Liver (tissue), 3 donors: ENCODE measurements around the gene AJAP1.

Experiments used
- EGR1 ChIP-seq, 2 donors: IDR thresholded peaks; 2 replicates each; pipeline ENCODE4 v1.6.1; 2016 to 2018; ENCODE audit warnings: antibody characterized with exemption in 2 of 2, low read depth in 2 of 2
- GABPA ChIP-seq, 2 donors: IDR thresholded peaks in 1 of 2; conservative IDR thresholded peaks in 1 of 2; 2 replicates each; pipeline ENCODE4 v1.6.1; 2016; ENCODE audit warnings: antibody characterized with exemption in 2 of 2, mild to moderate bottlenecking in 1 of 2, moderate library complexity in 1 of 2
- SP1 ChIP-seq: IDR thresholded peaks from 2 replicates; pipeline ENCODE4 v1.6.1; 2018; ENCODE audit warnings: antibody characterized with exemption, mild to moderate bottlenecking
- TAF1 ChIP-seq: conservative IDR thresholded peaks from 2 replicates; pipeline ENCODE4 v1.6.1; 2016; ENCODE audit warnings: antibody characterized with exemption, mild to moderate bottlenecking
- YY1 ChIP-seq: IDR thresholded peaks from 2 replicates; pipeline ENCODE4 v1.6.1; 2016; ENCODE audit warnings: antibody characterized with exemption, mild to moderate bottlenecking
- TF ChIP-seq, protein P1 (sequence below): fragments of 150-350 bp; IDR thresholded peaks from 2 replicates; pipeline ENCODE4 v1.5.1; 2017; ENCODE audit warnings: improper control_type of control experiment, low read depth, low read length; ENCODE audit not compliant: missing input control
- TF ChIP-seq, protein P2 (sequence below): IDR thresholded peaks from 2 replicates; pipeline ENCODE4 v1.6.1; 2016; ENCODE audit warnings: antibody characterized with exemption, mild to moderate bottlenecking
- TF ChIP-seq, protein P3 (sequence below): IDR thresholded peaks from 2 replicates; pipeline ENCODE4 v1.6.1; 2016; ENCODE audit warnings: antibody characterized with exemption
- TF ChIP-seq, protein P4 (sequence below): IDR thresholded peaks from 2 replicates; pipeline ENCODE4 v1.6.1; 2016; ENCODE audit warnings: antibody characterized with exemption
- donor health status: healthy.
- donor health status: healthy.

DNA sequence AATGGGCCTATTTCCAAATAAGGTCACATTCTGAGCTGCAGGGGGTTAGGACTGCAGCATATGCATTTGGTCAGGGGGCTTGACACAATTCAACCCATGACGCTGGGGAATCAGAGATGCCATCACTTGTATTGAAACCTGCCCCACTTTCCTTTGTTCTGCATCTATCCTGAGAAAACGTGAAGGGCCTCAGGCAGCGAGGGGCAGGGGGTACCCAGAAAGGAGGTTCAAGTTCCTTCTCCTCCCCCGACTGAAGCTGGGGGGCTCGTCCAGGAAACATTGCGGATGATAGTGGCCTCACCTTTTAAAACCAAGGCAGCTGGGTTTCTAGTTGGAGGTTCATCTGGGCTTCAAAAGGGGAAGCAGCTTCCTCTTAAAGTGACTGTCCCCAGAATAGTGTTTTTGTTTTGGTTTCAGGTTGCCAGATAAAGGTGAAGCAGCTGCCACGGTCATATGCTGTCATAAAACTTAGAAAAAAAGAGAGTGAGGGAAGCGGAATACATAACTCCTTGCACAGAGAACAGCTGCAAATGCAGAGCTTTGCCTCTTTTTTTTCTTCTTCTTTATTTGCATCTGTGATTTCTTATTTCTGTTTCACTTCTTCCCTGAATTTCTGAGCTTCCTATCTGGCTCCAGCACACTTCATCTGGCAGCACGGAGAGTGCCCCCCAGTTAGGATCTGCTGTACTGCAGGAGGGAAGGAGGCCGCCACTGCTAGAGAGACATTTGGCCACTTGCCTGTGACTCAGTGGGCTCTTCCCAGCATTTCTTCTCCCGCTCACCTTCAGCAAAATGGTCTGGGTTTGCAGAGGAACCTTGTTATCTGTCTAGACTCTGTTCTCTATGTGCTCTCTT is 142.0 kb downstream of the AJAP1 start:
- TF ChIP-seq, protein P1, sequence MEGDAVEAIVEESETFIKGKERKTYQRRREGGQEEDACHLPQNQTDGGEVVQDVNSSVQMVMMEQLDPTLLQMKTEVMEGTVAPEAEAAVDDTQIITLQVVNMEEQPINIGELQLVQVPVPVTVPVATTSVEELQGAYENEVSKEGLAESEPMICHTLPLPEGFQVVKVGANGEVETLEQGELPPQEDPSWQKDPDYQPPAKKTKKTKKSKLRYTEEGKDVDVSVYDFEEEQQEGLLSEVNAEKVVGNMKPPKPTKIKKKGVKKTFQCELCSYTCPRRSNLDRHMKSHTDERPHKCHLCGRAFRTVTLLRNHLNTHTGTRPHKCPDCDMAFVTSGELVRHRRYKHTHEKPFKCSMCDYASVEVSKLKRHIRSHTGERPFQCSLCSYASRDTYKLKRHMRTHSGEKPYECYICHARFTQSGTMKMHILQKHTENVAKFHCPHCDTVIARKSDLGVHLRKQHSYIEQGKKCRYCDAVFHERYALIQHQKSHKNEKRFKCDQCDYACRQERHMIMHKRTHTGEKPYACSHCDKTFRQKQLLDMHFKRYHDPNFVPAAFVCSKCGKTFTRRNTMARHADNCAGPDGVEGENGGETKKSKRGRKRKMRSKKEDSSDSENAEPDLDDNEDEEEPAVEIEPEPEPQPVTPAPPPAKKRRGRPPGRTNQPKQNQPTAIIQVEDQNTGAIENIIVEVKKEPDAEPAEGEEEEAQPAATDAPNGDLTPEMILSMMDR = no peak
- TF ChIP-seq SP1 = no peak
- TF ChIP-seq, protein P2, sequence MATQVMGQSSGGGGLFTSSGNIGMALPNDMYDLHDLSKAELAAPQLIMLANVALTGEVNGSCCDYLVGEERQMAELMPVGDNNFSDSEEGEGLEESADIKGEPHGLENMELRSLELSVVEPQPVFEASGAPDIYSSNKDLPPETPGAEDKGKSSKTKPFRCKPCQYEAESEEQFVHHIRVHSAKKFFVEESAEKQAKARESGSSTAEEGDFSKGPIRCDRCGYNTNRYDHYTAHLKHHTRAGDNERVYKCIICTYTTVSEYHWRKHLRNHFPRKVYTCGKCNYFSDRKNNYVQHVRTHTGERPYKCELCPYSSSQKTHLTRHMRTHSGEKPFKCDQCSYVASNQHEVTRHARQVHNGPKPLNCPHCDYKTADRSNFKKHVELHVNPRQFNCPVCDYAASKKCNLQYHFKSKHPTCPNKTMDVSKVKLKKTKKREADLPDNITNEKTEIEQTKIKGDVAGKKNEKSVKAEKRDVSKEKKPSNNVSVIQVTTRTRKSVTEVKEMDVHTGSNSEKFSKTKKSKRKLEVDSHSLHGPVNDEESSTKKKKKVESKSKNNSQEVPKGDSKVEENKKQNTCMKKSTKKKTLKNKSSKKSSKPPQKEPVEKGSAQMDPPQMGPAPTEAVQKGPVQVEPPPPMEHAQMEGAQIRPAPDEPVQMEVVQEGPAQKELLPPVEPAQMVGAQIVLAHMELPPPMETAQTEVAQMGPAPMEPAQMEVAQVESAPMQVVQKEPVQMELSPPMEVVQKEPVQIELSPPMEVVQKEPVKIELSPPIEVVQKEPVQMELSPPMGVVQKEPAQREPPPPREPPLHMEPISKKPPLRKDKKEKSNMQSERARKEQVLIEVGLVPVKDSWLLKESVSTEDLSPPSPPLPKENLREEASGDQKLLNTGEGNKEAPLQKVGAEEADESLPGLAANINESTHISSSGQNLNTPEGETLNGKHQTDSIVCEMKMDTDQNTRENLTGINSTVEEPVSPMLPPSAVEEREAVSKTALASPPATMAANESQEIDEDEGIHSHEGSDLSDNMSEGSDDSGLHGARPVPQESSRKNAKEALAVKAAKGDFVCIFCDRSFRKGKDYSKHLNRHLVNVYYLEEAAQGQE = no peak
- TF ChIP-seq, protein P3, sequence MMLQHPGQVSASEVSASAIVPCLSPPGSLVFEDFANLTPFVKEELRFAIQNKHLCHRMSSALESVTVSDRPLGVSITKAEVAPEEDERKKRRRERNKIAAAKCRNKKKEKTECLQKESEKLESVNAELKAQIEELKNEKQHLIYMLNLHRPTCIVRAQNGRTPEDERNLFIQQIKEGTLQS = no peak
- no peak for TF ChIP-seq EGR1 (IDR thresholded peaks at IDR 0.05; ENCODE audit: low read depth in 2 of 2)
- TF ChIP-seq, protein P4, sequence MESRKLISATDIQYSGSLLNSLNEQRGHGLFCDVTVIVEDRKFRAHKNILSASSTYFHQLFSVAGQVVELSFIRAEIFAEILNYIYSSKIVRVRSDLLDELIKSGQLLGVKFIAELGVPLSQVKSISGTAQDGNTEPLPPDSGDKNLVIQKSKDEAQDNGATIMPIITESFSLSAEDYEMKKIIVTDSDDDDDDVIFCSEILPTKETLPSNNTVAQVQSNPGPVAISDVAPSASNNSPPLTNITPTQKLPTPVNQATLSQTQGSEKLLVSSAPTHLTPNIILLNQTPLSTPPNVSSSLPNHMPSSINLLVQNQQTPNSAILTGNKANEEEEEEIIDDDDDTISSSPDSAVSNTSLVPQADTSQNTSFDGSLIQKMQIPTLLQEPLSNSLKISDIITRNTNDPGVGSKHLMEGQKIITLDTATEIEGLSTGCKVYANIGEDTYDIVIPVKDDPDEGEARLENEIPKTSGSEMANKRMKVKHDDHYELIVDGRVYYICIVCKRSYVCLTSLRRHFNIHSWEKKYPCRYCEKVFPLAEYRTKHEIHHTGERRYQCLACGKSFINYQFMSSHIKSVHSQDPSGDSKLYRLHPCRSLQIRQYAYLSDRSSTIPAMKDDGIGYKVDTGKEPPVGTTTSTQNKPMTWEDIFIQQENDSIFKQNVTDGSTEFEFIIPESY = no peak
- no peak for TF ChIP-seq GABPA (IDR thresholded peaks at IDR 0.05 in 1 of 2, conservative IDR thresholded peaks at IDR 0.05 in 1 of 2)
- TF ChIP-seq YY1 = no peak
- no peak for TF ChIP-seq TAF1
